SK-N-SH treated with all-trans-retinoic acid at 6 μM for 48 hours (cell line): ENCODE data around the gene MIOX.

Experiments
- ATAC-seq: fragments of 200-7000 bp; cut with Tn5 transposase; 3 replicates; pipeline ENCODE4 v1.9.1; 2020; ENCODE audit warnings: mild to moderate bottlenecking, moderate library complexity
- ARNTL ChIP-seq: fragments of 450-650 bp; formaldehyde crosslinking; IDR thresholded peaks from 2 replicates; pipeline ENCODE4 v1.5.0; 2020; ENCODE audit warnings: low read depth, mild to moderate bottlenecking, moderate library complexity, borderline replicate concordance
- BACH2 ChIP-seq: fragments of 250-450 bp; sonication (Bioruptor Pico); IDR thresholded peaks from 2 replicates; pipeline ENCODE4 v1.9.0; 2021; ENCODE audit warnings: mild to moderate bottlenecking, borderline replicate concordance
- CREB5 ChIP-seq: fragments of 250-450 bp; sonication (Bioruptor Pico); IDR thresholded peaks from 2 replicates; pipeline ENCODE4 v1.5.1; 2020; ENCODE audit warnings: low read depth, mild to moderate bottlenecking, moderate library complexity
- CSDC2 ChIP-seq: fragments of 250-450 bp; sonication (Bioruptor Pico); IDR thresholded peaks from 2 replicates; pipeline ENCODE4 v1.5.0; 2020; ENCODE audit warnings: mild to moderate bottlenecking, moderate library complexity
- ESRRG ChIP-seq: fragments of 250-450 bp; sonication (Bioruptor Pico); IDR thresholded peaks from 2 replicates; pipeline ENCODE4 v1.6.1; 2021; ENCODE audit warnings: mild to moderate bottlenecking
- GLIS3 ChIP-seq: fragments of 250-450 bp; sonication (Bioruptor Pico); IDR thresholded peaks from 2 replicates; pipeline ENCODE4 v1.5.0; 2020; ENCODE audit warnings: mild to moderate bottlenecking, moderate library complexity
- OSR1 ChIP-seq: fragments of 250-450 bp; sonication (Bioruptor Pico); IDR thresholded peaks from 2 replicates; pipeline ENCODE4 v1.8.0; 2022; ENCODE audit warnings: moderate library complexity, mild to moderate bottlenecking, inconsistent platforms
- PATZ1 ChIP-seq: fragments of 250-450 bp; sonication (Bioruptor Pico); IDR thresholded peaks from 2 replicates; pipeline ENCODE4 v1.8.0; 2020; ENCODE audit warnings: mild to moderate bottlenecking, moderate library complexity, borderline replicate concordance
- POU6F1 ChIP-seq: fragments of 250-450 bp; sonication (Bioruptor Pico); IDR thresholded peaks from 2 replicates; pipeline ENCODE4 v1.8.0; 2021; ENCODE audit warnings: low read depth, mild to moderate bottlenecking, moderate library complexity, borderline replicate concordance
- PPARA ChIP-seq: fragments of 250-450 bp; sonication (Bioruptor Pico); IDR thresholded peaks from 2 replicates; pipeline ENCODE4 v1.5.0; 2020; ENCODE audit warnings: mild to moderate bottlenecking, borderline replicate concordance
- RARB ChIP-seq: fragments of 250-450 bp; sonication (Bioruptor Pico); IDR thresholded peaks from 2 replicates; pipeline ENCODE4 v1.8.0; 2021; ENCODE audit warnings: mild to moderate bottlenecking, moderate library complexity
- SNAI2 ChIP-seq: fragments of 250-450 bp; sonication (Bioruptor Pico); IDR thresholded peaks from 2 replicates; pipeline ENCODE4 v1.5.0; 2020; ENCODE audit warnings: mild to moderate bottlenecking, moderate library complexity
- TCF4 ChIP-seq: fragments of 250-450 bp; sonication (Bioruptor Pico); IDR thresholded peaks from 2 replicates; pipeline ENCODE4 v1.8.0; 2021; ENCODE audit warnings: mild to moderate bottlenecking, moderate library complexity, borderline replicate concordance
- TOX ChIP-seq: fragments of 250-450 bp; sonication (Bioruptor Pico); IDR thresholded peaks from 2 replicates; pipeline ENCODE4 v1.8.0; 2021; ENCODE audit warnings: mild to moderate bottlenecking, moderate library complexity, borderline replicate concordance
- ZC3H10 ChIP-seq: fragments of 250-450 bp; sonication (Bioruptor Pico); IDR thresholded peaks from 2 replicates; pipeline ENCODE4 v1.5.1; 2021; ENCODE audit warnings: mild to moderate bottlenecking, moderate library complexity
- ZFP3 ChIP-seq: fragments of 250-450 bp; sonication (Bioruptor Pico); IDR thresholded peaks from 2 replicates; pipeline ENCODE4 v1.5.0; 2020; ENCODE audit warnings: mild to moderate bottlenecking, moderate library complexity
- ZFP30 ChIP-seq: fragments of 450-650 bp; formaldehyde crosslinking; IDR thresholded peaks from 2 replicates; pipeline ENCODE4 v1.5.0; 2022; ENCODE audit warnings: mild to moderate bottlenecking, moderate library complexity
- ZNF565 ChIP-seq: fragments of 450-650 bp; formaldehyde crosslinking; conservative IDR thresholded peaks from 2 replicates; pipeline ENCODE4 v1.5.0; 2020; ENCODE audit warnings: low read depth, mild to moderate bottlenecking, moderate library complexity
- TF ChIP-seq, protein P1 (sequence below): fragments of 250-450 bp; sonication (Bioruptor Pico); IDR thresholded peaks from 2 replicates; pipeline ENCODE4 v1.5.1; 2021; ENCODE audit warnings: mild to moderate bottlenecking, moderate library complexity

The MIOX gene

GRCh38 chr22:50523806-50524675 is 37.4 kb downstream of the MIOX start:
- TF ChIP-seq OSR1 (CRISPR knock-in tag): no peak
- TF ChIP-seq PATZ1 (CRISPR knock-in tag): no peak
- TF ChIP-seq RARB (CRISPR knock-in tag): no peak
- no peak for TF ChIP-seq ZFP30 (CRISPR knock-in tag)
- no peak for TF ChIP-seq GLIS3 (CRISPR knock-in tag)
- TF ChIP-seq CREB5: no peak
- no peak for ATAC-seq

- TF ChIP-seq ZFP30 (CRISPR knock-in tag) (no peak), TCF4 (CRISPR knock-in tag) (no peak), BACH2 (CRISPR knock-in tag) (no peak), POU6F1 (CRISPR knock-in tag) (no peak), ZFP3 (CRISPR knock-in tag) (no peak), SNAI2 (CRISPR knock-in tag) (no peak), CSDC2 (CRISPR knock-in tag) (no peak), TOX (no peak), PATZ1 (CRISPR knock-in tag) (no peak), PPARA (CRISPR knock-in tag) (no peak), ZC3H10 (no peak), ARNTL (CRISPR knock-in tag) (no peak), ZNF565 (CRISPR knock-in tag) (no peak), RARB (CRISPR knock-in tag) (no peak), ESRRG (CRISPR knock-in tag) (no peak)
- TF ChIP-seq, protein P1, sequence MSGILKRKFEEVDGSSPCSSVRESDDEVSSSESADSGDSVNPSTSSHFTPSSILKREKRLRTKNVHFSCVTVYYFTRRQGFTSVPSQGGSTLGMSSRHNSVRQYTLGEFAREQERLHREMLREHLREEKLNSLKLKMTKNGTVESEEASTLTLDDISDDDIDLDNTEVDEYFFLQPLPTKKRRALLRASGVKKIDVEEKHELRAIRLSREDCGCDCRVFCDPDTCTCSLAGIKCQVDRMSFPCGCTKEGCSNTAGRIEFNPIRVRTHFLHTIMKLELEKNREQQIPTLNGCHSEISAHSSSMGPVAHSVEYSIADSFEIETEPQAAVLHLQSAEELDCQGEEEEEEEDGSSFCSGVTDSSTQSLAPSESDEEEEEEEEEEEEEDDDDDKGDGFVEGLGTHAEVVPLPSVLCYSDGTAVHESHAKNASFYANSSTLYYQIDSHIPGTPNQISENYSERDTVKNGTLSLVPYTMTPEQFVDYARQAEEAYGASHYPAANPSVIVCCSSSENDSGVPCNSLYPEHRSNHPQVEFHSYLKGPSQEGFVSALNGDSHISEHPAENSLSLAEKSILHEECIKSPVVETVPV: no peak
- ATAC-seq: no peak; the same call in 1 of the 3 replicates
These were observed 38.0 kb downstream of the MIOX start for GRCh38 chr22:50524676-50525103.

GRCh38 chr22:50525104-50525857 is 38.6 kb downstream of the MIOX start, which contains the start of gene SCO2:
Gene SCO2 (minus strand): TSS chr22:50525598. CDS start chr22:50524411, 1,187 bp downstream.
- TF ChIP-seq ZNF565 (CRISPR knock-in tag): no peak
- ATAC-seq: peak; percentile 80

DNA sequence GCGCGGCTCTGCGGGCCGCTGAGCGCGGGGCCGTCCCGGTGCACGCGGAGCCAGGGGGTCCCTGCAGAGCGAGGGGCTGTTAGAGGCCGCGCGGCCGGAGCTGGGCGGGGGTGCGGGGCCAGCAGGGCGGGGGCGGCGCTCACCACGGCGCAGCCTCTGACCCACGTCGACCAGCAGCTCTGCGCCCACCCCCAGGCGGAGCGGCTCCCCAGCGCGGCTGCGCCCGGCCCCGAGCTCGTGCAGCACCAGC is 39.1 kb downstream of the MIOX start:
- TF ChIP-seq ZC3H10: no peak
- TF ChIP-seq, all 23 proteins: peak for 0
- no peak; the same call in 2 of the 3 replicates for ATAC-seq
